HG03159 (cell line): ENCODE measurements around the gene CYP2W1.
"Not testable (repeated sequence)": the region's sequence is repeated elsewhere in the genome, so short reads cannot be mapped to it uniquely, and the experiment has no call there.

Source experiments
- ATAC-seq: cut with Tn5 transposase; IDR thresholded peaks from one replicate; pipeline ENCODE4 v1.9.1; 2021; ENCODE audit warnings: mild to moderate bottlenecking, moderate library complexity; ENCODE audit not compliant: unreplicated experiment

Gene CYP2W1

DNA sequence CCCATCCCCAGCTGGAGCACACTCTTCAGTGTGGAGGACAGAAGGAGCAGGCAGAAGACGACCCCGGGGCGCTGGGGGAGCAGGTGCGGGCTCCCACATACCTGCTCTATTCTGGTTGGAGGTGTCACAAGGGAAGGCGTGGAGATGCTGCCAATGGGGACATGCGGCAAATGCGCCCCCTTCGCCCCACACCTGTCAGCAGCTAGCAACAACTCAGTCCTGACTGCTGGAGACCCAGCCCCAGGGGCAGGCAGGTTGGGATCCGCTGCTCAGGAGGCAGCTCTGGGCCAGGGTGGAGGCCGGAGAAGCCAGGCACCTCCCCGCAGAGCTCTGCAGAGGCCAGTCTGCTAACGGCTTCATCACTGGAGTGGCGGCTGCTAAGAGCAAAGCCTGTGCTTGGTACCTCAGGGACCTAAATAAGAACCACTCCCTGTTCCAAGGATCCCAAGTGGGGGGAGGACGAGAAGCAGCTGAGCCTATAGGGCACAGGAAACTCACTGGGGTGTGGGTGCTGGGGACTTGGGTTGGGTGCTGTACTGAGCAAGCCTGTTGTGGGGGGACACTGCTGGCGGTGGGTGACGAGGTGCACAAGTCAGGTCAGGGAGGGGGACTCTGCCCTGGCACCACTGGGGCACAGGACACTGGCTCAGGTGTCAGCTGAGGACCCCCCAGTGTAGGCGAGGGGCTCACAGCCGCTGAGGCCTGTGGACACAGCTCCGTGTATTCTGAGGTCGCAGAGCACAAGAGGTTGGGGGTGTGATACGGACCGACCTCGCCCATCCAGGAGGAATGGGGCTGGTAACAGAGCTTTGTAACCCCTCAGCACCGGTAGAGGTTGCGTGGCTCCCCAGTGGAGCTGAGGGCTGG lies 42.1 kb downstream of the CYP2W1 start:
- no peak for ATAC-seq

DNA sequence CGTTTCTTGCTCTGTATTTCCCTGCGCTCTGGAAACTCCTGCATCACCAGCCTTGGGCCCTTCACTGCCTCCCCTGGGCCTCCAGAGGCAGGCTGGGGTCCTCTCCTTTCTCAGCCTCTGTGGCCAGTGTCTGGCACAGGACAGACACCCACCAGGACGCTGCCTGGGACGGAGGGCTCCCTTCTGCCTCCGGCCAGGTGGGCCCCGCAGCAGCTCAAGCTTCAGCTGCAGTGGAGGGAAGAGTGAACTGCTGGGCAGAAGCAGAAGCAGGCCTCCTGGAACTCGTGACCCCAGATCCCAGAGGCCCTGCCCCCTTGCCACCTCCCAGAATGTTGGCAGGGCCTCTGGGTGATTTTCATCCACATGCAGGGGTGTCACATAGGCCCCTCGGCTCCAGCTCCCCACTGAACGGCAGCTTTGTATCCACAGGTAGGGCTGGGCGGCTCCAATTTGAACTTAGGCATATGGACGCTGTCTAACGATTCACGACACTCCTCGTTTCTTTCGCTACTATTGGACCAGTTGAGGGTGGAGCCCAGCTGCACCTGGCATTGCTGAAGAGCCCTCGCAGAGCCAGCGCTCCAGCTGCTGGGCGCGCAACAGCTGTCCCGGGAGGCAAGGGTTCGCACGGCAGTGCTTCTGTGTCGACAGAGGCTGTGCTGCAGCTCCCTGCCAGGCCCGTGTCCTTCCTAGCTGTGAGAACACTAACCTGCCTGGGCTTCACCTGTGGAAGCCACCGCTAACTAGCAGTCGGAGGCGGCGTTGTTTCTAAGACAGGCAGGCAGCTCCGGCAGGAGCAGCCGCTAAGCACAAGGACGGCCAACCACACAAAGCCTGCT lies 43.0 kb downstream of the CYP2W1 start:
- no peak for ATAC-seq

DNA sequence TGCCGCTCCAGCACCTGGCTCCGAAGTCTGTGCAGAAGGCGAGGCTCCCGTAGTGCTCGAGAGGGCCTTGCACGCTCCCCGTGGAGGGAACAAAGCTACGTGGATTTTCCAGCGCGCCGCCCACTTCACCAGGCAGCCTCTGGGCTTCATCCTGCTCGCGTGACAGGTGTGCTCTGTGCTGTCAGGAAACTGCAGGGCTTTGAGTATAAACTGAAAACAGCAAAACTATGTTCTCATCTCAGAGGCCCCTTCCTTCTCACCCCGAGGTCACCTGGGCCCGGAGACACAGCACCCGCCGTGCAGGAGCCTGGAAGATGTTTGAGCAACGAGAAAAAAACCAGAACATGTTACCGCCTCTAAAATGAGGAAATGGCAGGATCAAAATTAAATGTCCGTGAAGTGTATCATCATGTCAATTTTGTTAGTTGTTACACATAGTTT lies 43.8 kb downstream of the CYP2W1 start:
- ATAC-seq = no peak

DNA sequence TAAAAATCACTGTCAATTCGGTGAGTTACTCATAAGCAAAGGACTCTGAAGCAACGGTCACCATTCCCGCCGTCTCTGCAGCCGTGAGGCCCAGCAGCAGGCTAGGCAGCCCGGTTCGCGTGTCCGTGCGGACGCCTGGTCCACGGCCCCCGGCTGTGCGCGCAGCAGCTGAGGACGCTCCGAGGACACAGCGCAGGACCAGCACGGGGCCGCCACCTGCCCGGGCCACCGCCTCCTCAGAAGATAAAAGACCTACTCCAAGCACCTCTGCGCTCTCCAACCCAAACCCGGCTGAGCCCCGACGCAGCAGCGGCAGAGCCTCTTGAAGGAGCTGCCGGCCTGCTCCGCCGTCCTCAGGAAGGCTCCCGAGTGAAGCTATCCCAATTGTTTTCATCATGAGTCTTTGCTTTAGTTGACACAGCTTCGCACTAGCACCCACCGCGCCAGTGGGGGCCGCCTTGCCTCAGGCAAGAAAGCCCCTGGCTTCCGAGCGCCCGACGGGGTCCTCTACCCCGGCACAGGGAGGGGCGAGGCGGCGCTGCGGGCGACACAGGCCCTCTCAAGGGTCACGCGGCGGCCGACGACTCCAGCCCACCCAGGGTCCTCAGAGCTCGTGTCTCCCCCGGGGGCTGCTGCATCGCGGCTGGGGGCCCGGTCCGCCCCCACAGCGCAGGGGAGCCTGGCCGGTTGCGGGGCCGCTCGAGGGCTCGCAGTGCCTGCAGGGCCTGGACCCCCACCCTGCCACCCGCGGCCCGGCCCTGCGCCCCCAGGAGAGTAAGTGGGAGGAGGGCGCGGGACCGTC lies 44.5 kb downstream of the CYP2W1 start:
- peak; percentile 0 for ATAC-seq

DNA sequence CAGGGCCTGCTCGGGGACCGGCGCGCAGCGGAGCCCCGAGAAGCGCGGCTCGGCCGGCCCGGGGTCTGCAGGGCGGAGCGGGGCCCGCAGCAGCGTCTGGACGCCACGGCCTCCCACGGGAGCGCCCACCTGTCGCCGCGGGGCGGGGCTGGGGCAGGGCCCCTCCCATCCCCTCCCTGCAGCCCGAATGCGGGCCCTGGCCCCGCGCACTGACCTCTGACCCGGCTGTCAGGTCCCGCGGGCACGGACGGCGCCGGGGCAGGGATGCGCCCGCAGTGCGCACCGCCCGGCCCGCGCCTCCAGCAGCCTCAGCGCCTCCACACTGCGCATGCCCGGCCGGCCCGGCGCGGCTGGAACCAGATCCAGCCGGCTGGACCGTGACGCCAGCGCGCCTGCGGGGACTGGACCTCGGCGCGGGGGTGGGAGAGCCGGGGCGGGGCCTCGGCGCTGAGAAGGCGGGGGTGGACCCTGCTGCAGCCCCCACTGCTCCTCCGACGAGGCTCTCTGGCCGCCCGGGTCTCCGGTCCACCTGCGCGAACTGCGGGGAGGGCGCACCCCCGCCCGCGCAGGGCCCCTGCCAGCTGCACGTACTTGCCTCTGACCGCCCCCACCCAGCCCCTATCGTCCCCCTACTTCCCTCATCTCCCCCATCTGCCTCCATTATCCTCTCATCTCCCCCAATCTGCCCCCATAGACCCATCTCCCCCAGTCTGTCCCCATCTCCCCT lies 45.2 kb downstream of the CYP2W1 start:
- peak; percentile 49 for ATAC-seq

DNA sequence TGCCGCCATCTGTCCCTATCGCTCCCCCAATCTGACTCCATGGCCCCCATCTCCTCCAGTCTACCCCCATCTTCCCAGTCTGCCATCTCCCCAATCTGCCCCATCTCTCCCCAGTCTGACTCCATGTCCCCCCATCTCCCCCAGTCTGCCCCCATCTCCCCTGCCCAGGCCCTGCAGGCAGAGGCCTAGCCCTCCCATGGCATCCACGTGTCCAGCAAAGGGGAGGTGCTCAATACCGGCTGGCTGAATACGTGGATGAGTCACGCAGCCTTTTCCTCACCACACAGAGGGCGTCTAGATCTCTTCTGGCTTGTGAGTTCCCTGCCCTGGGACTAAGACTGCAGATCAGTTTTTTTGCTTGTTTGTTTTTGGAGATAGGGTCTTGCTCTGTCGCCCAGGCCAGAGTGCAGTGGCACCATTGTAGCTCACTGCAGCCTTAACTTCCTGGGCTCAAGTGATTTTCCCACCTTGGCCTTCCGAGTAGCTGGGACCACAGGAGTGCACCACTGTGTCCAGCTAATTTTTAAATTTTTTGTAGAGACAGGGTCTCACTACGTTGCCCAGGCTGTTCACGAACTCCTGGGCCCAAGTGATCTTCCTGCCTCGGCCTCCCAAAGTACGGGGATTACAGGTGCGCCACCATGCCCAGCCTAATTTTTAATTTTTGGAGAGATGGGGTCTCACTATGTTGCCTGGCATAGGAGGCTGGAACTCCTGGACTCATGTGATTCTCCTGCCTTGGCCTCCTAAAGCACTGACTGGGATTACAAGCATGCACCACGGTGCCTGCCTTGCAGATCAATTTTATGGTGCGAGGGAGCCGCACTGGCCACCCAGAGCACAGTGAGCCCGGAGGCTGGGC lies 46.0 kb downstream of the CYP2W1 start:
- ATAC-seq = no peak

DNA sequence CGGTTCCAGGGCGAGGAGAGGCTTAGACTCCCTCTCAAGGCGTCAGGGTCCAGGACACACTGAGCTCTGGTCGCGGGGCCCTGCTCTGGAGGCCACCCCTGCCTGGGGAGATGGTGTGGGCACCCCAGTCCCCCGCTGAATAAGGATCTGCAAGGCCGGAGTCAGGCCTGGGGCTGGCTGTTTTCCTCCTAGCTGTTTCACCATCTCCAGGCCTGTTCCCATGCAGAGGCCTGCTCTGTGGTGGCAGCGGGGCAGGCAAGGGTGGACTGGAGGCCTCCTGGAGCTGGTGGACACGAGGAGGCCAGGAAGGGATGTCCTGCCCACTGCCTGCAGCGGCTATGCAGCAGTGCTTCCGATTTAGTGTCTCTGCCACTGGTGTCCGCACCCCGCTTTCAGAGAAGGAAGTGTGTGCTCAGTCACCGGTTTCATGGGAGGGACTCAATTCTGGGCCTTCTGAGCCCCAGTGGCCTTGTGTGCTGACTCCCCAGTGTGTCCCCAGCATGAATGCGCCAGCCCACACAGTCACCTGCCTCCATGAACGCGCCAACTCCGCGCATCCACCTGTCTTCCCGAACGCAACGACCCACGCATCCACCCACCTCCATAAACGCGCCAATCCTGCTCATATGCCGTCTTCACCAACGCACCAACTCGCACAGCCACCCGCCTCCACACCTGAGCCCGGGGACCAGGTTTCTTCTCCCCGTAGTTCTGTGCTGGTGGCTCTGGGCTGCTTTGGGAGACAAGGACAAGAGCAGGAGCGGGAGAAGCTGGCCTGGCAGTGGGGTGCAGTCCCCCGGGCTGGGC lies 46.9 kb downstream of the CYP2W1 start:
- ATAC-seq = no peak

DNA sequence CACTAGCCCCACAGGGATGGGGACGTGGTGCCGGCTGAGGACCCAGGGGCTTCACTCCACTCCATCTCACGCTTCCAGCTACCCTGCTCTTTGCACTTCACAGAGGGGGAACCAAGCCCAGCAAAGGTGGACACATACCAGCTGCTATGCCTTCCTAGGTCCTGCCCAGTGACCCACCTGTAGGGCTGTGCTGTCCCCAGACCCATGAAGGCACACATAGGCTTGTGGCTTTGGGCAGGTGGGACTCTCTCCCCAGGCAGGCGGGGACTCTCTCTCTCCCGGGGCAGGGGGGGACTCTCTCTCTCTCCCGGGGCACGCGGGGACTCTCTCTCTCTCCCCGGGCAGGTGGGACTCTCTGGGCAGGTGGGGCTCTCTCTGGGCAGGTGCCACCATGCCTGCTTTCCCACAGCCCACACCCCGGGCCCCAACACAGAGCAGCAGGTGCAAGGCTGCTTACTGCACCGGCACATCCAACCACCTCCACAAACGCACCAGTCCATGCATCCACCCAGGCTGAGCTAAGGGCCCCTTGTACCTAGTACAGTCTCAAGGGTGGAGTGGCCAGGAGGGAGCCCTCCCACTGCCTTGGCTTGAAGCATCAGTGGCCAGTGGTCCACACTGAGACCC lies 47.6 kb downstream of the CYP2W1 start:
- no peak for ATAC-seq

DNA sequence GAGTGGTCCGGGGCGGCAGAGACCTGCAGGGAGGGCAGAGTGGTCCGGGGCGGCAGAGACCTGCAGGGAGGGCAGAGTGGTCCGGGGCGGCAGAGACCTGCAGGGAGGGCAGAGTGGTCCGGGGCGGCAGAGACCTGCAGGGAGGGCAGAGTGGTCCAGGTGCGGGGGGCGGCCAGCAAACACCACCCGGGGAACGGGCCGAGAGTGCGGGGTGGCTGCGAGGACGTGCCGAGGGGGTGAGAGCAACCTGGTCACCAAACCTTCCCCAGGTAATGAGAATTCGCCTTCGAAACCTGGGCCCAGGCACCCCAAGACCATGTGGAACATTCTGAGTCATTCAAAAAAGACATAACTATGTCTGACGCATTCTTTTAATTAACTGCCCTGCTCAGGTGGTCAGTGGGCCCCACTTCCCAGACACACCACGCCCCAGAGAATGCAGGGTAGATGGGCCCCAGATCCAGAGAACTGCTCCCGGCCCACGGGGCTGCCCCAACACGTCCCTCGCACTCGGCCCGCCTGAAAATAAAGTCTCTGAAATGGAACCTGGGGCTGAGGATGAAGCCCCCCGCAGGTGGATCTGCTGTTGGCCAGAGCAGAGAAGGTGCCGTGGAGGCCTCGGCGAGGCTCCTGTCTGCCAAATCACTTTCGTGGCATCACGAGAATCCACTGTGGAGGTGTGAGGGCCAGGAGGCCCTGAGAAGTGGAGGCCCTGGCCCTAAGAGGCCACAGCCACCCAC lies 48.9 kb downstream of the CYP2W1 start:
- no peak for ATAC-seq

DNA sequence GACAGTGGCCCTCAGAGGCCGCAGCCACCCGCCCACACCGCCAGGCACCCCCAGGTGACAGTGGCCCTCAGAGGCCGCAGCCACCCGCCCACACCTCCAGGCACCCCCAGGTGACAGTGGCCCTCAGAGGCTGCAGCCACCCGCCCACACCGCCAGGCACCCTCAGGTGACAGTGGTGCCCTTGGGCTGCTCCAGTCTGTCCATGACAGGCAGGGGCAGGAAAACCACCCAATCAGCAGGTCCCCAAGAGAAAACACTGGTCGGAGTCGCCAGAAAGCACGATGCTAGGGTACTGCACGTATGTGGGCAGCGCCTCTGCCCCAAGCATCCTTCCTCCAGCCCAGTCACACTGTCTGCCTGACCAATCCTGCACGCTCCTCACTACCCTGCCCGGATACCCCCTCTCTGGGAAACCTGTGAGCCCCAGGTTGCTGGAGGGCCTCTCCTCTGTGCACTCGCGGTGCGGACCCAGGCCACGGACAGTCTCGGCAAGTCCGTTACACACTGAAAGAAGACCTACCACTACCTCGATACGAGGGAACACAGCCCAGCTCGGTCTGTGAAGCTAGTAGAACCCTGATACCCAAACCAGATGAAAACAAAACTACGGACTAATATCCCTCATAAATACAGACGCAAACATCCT lies 49.7 kb downstream of the CYP2W1 start:
- ATAC-seq = no peak

DNA sequence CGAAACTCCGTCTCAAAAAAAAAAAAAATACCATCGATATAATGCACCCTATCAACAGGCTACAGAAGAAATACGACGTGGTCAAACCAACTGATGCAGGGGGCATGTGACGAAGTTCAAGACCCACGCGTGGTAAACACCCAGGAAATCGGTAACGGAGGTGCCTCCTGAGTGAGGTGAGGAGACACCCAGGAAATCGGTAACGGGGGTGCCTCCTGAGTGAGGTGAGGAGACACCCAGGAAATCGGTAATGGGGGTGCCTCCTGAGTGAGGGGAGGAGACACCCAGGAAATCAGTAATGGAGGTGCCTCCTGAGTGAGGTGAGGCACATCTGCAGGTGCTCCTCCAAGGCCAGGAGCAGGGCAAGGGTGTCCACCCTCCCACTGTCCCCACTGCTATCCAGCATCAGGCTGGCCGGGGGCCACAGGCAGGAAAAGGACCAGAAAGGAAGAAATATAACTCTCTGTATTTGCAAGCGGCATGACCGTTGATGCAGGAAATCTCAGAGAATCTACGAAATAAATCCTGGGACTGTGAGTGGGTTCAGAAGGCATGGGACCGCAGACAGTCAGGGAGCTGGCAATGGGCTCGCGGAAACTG lies 50.7 kb downstream of the CYP2W1 start:
- no peak for ATAC-seq

DNA sequence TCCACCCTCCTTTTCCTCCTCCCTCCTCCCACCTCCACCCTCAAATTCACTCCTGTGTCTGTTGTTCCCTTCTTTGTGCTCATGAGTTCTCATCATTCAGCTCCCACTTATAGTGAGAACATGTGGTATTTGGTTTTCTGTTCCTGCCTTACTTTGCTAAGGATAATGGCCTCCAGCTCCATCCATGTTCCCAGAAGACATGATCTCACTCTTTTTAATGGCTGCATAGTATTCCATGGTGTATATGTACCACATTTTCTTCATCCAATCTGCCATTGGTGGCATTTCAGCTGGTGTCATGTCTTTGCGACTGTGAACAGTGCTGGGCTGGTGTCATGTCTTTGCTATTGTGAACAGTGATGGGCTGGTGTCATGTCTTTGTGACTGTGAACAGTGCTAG lies 51.8 kb downstream of the CYP2W1 start:
- ATAC-seq = not testable (repeated sequence)

DNA sequence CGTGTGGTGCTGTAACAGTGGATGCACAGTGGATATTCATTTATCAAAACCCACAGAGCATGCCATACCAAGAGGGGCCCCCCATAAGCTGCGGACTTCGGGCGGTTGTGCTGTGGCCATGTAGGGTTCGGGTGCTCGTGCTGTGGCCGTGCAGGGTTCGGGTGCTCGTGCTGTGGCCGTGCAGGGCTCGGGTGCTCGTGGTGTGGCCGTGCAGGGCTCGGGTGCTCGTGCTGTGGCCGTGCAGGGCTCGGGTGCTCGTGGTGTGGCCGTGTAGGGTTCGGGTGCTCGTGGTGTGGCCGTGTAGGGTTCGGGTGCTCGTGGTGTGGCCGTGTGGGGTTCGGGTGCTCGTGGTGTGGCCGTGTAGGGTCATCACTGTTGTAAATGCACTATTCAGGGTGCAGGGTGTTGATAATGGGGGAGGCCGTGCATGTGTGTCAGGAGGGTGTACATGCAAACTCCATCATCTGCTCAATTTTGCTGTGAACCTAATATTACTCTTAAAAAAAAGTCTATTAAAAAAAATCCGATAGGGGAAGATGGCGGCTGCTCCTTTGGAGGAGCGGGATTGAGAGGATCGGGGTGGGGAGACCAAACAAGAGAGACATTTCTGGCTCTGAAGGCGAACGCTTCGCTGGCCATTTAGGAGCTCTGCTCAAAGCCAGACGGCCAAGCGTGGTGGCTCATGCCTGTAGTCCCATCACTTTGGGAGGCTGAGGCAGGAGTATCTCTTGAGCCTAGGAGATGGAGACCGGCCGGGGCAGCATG lies 53.4 kb downstream of the CYP2W1 start:
- ATAC-seq = not testable (repeated sequence)
